Cardiac fibroblast (primary cell): Measurements from ENCODE around the gene OR5B12.

Experiments used
- DNase-seq, 2 donors: peaks; one replicate each; pipeline versions ENCODE4 v3.0.0 to v3.0.0-alpha.2; 2010; ENCODE audit warnings: low read depth in 2 of 2
- H3K4me3 ChIP-seq, 2 donors: replicated peaks in 1 of 2; 1 replicate in 1 of 2; 2 replicates in 1 of 2; pipeline ENCODE4 v1.5.1; 2011; ENCODE audit warnings: low read depth in 2 of 2, low read length in 2 of 2, mild to moderate bottlenecking in 2 of 2, moderate library complexity in 1 of 2
- TF ChIP-seq, protein P1 (sequence below): IDR thresholded peaks from one replicate; pipeline ENCODE4 v1.5.1; 2011; ENCODE audit warnings: low read depth, mild to moderate bottlenecking, low read length, inconsistent platforms

OR5B12 gene

DNA sequence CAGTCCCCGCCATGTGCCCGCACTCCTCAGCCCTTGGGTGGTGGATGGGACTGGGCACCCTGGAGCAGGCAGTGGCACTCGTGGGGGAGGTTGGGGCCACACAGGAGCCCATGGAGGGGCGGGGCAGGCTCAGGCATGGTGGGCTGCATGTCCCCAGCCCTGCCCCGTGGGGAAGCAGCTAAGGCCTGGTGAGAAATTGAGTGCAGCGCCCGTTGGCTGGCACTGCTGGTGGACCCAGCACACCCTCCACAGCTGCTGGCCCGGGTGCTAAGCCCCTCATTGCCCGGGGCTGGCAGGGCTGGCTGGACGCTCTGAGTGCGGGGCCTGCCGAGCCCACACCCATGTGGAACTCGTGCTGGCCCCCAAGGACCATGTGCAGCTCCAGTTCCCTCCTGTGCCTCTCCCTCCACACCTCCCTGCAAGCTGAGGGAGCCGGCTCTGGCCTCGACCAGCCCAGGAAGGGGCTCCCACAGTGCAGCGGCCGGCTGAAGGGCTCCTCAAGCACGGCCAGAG is 51.4 kb downstream of the OR5B12 start:
- TF ChIP-seq, protein P1, sequence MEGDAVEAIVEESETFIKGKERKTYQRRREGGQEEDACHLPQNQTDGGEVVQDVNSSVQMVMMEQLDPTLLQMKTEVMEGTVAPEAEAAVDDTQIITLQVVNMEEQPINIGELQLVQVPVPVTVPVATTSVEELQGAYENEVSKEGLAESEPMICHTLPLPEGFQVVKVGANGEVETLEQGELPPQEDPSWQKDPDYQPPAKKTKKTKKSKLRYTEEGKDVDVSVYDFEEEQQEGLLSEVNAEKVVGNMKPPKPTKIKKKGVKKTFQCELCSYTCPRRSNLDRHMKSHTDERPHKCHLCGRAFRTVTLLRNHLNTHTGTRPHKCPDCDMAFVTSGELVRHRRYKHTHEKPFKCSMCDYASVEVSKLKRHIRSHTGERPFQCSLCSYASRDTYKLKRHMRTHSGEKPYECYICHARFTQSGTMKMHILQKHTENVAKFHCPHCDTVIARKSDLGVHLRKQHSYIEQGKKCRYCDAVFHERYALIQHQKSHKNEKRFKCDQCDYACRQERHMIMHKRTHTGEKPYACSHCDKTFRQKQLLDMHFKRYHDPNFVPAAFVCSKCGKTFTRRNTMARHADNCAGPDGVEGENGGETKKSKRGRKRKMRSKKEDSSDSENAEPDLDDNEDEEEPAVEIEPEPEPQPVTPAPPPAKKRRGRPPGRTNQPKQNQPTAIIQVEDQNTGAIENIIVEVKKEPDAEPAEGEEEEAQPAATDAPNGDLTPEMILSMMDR: no peak
- H3K4me3 ChIP-seq: no peak overlapping the region
- no peak for DNase-seq
